ENCODE measurements around the gene KDM5A. TPM values are rescaled to one million over a fixed set of nuclear protein-coding genes. Genes with fewer than 3 reads are reported as not detected.
"Not testable (repeated sequence)": the region's sequence is repeated elsewhere in the genome, so short reads cannot be mapped to it uniquely, and the experiment has no call there.

The KDM5A gene
- total RNA-seq, 1 donor from 2014 or later = 51.6 TPM

DNA sequence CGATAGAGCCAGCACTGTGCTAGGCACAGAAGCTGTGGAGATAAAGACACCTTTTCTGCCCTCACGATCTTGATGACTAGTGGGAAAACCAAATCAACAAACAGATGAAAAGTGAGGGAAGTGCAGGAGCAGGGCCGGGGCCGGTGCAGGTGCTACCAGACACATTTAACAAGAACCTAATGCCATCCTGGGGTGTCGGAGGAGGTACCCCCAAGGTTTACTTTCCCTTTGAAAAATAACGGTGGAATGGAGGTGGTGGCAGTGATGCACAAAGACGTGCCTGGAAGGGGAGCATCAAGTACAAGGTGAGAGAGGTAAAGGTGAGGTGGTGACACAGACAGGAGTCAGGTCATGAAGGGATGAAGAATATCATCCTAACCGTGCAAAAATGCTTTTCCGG is 148.6 kb downstream of the KDM5A start:
- DNase-seq (ENCODE audit: low read depth in 2 of 2) = no peak

DNA sequence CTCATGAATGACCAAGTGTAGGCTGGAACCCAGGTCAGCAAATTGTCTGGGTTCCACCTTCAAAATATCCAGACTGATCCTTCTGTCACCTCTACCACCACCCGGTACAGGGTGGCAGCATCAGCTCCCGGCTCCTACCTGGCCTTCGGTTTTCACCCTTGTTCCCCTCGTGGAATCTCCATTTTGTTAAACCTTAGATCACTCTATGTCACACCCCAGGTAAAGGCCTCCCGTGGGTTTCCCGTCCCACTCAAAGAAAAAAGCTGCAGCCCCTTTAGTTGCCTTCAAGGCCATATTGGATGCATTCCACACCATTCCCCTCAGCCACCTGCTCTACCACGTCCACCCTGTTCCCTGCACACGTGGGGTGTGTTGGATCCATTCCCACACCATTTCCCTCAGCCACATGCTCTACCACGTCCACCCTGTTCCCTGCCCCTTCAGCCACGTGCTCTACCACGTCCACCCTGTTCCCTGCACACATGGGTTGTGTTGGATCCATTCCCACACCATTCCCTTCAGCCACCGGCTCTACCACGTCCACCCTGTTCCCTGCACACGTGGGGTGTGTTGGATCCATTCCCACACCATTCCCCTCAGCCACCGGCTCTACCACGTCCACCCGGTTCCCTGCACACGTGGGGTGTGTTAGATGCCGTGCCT is 150.3 kb downstream of the KDM5A start:
- no peak for DNase-seq (ENCODE audit: low read depth in 2 of 2)

DNA sequence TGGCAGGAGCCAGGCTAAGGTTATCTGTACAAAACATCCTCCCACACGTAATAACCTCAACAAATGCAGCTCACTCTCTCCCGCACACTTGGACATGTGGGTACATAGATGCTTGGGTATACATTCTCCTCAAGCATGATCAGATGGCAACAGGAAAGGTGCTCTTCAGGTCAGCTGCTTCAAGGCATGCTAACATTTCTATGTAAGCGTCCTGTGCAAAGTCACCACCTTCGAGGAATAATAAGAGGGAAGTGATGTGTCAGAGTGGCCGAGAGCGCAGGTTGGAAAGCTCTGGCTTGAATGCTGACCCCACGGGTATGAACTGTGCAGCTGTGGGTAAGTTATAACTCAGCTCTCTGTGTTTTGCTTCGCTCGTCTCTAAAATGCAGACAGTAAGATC is 151.0 kb downstream of the KDM5A start:
- DNase-seq (ENCODE audit: low read depth in 2 of 2) = no peak

DNA sequence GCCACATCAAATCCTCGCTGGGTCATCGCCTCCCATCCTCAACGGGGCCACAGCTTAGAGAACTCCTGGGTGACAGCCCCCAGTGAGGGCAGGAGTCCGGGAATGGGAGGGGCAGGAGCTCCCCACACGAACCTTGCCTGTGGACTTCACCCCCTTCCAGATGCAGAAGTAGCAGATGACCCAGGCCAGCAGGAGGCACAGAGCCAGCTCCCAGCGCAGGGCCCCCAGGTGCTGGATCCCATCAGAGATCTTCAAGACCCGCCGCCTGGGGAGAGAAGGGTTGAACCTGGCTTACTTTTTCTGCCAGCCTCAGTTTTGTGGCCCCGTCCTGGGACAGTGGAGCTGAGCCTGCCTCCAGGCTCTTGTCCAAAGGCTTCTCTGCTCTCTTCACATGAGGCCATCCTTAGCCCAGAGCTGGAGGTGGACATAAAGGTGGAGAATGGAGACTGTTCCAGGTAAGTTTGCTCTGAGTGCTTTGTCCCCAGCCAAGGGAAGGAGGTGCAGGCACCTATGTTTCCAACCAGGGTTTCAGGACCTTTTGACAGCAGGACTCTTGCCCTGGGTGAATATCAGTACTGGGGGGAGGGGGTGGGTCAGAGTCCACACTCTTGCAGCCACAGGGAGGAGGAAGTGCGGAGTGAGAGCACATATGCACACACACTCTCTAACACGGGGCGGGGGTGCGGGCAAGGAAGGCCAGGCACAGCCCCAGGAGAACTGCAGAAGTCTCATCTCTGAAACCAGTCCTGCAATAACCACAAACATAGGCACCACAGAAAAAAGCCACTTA is 151.9 kb downstream of the KDM5A start:
- DNase-seq (ENCODE audit: low read depth in 2 of 2) = no peak

DNA sequence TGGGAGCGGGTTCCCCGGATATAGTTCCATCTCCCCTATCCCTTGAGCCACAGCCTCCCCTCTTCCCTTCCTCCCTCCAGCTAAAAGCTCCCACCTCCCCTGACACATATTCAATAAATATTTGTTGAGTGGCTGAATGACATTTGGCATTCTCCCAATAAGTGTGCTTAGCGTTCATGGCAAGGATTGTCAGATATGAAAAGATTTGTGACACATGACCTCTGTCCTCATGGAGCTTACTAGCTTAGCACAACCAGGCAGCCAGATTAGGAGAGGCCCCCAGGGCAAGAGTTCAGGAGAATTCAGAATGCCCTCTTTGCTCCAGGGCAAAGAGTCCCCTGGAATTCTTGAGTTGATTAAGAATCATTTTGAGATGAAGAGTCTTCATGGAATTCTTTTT is 152.7 kb downstream of the KDM5A start:
- DNase-seq (ENCODE audit: low read depth in 2 of 2) = no peak

DNA sequence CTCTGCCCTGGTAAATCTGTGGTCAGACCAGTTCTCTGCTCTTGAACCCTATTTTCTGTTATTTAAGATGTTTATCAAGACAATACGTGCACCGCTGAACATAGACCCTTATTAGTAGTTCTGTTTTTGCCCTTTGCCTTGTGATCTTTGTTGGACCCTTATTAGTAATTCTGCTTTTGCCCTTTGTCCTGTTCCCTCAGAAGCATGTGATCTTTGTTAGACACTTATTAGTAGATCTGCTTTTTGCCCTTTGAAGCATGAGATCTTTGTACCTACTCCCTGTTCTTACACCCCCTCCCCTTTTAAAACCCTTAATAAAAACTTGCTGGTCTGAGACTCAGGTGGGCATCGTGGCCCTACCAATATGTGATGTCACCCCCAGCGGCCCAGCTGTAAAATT is 153.2 kb downstream of the KDM5A start:
- DNase-seq (ENCODE audit: low read depth in 2 of 2) = not testable (repeated sequence)

DNA sequence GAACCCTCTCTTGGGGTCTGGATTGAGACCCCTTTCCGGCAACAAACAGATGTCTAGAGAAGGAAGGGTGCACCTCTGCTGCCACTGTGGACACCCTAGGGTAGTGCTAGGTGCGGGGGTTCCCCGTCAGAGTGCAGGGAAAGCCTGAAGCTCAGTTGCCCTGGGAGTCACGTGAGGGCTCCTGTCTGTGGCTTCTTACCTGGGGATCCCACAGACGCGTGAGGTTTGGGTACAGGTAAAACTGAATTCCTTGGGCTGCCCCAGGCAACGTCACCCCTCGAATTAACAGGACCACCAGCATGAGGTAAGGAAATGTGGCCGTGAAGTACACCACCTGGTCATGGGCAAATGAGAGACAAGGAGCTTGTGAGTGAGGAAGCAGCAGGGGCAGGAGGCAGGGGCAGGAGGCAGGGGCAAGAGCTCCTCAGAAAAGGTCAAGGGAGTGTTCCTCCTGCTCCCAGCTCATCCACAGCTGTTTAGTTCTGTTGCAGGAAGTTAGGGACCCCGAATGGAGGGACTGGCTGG is 154.2 kb downstream of the KDM5A start:
- DNase-seq (ENCODE audit: low read depth in 2 of 2) = no peak

DNA sequence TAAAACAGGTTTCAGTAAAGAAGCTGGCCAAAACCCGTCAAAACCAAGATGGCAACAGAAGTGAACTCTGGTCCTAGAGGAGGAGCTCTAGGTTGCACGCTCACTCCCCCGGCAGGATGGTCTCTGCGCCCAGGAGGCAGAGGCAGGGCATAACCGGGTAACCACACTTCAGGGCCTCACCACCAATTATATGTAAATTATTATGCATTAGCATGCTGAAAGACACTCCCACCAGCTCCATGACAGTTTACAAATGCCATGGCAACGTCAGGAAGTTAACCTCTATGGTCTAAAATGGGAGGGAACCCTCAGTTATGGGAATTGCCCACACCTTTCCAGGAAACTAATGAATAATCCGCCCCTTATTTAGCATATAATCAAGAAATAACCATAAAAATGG is 155.1 kb downstream of the KDM5A start:
- no peak for DNase-seq (ENCODE audit: low read depth in 2 of 2)

DNA sequence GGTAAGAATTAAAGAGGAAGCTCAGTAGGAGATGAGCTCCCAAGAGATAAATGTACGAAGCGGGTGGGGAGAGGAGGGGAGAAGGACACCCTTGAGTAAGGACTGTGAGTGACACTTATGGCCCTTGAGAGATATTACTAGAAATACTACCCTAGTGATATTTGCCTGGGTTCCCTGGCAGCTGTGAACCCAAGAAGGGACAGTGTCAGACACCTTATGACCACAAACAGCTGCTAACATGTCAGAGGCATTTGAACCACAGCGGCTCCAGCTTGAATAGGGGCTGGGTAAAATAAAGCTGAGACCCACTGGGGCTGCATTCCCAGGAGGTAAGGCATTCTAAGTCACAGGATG is 155.5 kb downstream of the KDM5A start:
- no peak for DNase-seq (ENCODE audit: low read depth in 2 of 2)

DNA sequence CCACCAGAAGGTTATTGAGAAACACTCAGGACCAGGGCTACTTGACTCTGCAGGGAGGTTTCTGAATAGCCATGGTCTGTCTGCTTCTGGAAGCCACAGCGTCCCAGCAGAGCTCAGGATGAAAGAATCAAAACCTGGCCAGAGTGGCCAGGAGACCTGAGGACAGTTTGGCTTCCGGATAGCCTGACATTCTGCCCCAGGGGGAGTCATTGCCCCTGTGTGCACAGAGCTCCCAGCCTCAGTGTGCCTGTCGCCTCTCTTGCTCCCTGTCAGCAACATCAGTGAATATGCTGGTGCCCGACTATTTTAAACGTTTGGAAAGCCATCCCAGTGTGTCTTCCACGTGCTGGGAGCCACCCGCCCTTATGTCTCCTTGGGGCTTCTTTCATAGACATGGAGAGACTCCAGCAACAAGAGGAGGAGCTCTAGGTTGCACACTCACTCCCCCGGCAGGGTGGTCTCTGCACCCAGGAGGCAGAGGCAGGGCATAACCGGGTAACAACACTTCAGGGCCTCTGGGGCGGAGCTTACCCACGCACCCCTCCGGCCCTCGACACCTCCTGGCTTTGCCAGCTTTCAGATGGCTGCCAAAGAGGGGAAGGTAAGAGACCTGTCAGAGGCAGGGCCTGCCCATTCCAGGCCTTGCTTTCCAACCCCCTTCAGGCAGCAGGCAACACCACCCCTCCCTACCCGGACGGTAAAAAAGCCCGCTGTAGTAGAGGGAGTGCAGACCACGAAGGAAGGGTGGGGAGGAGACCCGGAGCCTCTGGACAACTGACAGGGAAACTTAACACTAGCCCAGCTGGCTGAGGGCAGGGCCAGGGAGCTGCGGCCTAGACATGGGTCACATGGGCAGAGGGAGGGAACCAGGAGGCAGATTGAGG is 156.1 kb downstream of the KDM5A start:
- no peak for DNase-seq (ENCODE audit: low read depth in 2 of 2)

DNA sequence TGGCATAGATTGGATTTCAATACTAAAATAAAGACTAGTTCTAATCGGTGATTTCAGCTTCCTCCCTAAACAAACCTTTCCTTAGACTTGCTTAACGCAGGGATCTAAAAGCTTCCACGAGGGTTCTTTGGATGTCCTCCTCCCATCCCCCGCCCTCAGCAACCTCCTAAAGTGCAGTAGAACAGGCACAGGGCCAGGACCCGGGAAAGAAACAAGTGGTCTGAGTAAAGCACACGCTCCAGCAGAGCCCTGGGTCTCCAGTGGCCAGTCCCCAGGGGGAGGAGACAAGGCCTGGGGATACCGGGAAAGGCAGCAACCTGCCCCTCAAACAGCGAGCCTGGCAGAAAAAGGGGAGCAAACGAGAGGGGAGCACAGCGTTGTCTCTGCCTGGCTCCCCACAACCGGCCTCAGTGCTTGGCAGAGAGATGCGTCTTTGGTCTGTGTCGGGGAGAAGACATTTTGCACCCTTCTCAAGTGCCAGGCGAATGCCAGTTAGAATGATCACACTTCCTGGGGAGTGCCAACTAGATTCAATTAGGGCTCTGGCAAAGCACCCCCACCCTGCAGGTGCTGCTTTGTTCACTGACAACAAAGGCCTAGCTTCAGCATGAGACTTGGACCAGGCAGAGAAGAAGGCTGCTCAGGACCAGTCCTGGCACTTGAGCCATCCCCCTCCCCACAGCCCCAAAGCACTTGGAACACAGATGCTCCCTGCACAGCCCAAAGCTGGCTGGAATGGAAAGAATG is 158.0 kb downstream of the KDM5A start:
- no peak for DNase-seq (ENCODE audit: low read depth in 2 of 2)

Other genes starting within 250 kb of the KDM5A start
- not detected in 2 replicates for gene SLC6A12, start 175.2 kb downstream of the KDM5A start, total RNA-seq
- not detected in 2 replicates for gene SLC6A13, start 126.5 kb downstream of the KDM5A start, total RNA-seq
- 6.3 and 7.7 TPM in 2 replicates for gene CCDC77, start 12.3 kb upstream of the KDM5A start, total RNA-seq
- gene B4GALNT3, start 70.6 kb upstream of the KDM5A start, total RNA-seq = under 0.01 TPM in 1 of 2 replicates, not detected in the other

All from lung microvascular endothelial cell (primary cell).